Measurements from ENCODE around the gene ELOF1. TPM values are rescaled to one million over a fixed set of nuclear protein-coding genes. Genes with fewer than 3 reads are reported as not detected.

ELOF1 gene
- total RNA-seq, 1 donor from 2014 or later: 64.6 TPM

DNA sequence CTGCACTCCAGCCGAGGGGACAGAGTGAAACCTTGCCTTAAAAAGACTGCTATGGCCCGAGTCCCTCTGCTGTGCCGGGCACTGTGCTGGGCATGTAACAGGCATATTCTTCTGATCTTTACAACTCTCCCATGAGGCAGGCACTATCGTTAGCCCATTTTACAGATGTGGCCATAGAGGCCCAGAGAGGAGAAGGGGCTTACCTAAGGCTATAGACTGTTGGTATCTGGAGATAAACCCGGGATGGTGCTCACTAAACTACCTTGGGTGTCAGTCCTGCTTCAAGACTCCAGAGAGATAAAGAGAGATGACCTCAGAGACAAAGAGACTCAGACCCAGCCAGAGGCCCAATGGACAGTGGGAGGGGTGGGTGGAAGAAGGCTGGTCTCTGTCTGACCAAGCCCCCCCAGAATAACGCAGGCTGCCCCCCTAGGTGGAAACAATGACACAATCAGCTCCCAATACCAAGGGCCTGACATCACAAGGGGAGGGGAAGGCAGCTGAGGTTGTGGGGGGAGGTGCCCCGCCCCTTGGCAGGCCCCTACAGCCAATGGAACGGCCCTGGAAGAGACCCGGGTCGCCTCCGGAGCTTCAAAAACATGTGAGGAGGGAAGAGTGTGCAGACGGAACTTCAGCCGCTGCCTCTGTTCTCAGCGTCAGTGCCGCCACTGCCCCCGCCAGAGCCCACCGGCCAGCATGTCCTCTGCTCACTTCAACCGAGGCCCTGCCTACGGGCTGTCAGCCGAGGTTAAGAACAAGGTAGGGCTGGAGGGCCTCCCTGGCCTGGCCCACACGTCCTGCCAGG lies 20.6 kb downstream of the ELOF1 start, which contains the start of gene CNN1:
Gene CNN1, plus strand, starts transcription at position 620 of the 805 bp plus-strand sequence. Its CDS starts 77 bp downstream, at position 697.
- intact Hi-C loops (cut with micrococcal nuclease): no loop called here

GRCh38 chr19:11535792-11536595 lies 23.0 kb downstream of the ELOF1 start:
- intact Hi-C loops (cut with micrococcal nuclease): loop anchor here (1.0 kb wide), 6 partner anchors 8 to 155 kb away; partner anchors contain the start of genes ELOF1 and ZNF653

- intact Hi-C loops (cut with micrococcal nuclease): no loop called here
Measured at GRCh38 chr19:11534948-11535347, 24.1 kb downstream of the ELOF1 start.

DNA sequence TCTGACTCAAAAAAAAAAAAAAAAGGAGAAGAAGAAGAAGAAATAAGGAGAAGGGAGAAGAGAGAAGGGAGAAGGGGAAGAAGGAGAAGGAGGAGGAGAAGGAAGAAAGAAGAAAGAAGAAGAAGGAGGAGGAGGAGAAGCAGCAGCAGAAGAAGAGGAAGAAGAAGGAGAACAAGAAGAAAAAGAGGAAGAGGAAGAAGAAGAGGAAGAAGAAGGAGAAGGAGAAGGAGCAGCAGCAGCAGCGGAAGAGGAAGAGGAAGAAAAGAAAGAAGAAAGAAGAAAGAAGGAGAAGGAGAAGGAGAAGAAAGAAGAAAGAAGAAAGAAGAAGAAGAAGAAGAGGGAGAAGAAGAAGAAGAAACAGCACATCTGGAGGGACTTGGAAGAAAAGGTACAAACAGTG lies 24.5 kb downstream of the ELOF1 start:
- intact Hi-C loops (cut with micrococcal nuclease): no loop called here

- intact Hi-C loops (cut with micrococcal nuclease): no loop called here
Measured at GRCh38 chr19:11530432-11530831, 28.6 kb downstream of the ELOF1 start.

GRCh38 chr19:11528551-11529341 lies 30.3 kb downstream of the ELOF1 start, which contains the start of gene ECSIT:
TSS of gene ECSIT (minus strand) at chr19:11529134. CDS start at chr19:11519170, 9,964 bp downstream.
- intact Hi-C loops (cut with micrococcal nuclease): loop anchor here (1.0 kb wide), 8 partner anchors 8 to 373 kb away; partner anchors contain the start of genes ELOF1, ODAD3, PRKCSH and SPC24

GRCh38 chr19:11519138-11519537 lies 39.9 kb downstream of the ELOF1 start:
- intact Hi-C loops (cut with micrococcal nuclease): no loop called here

DNA sequence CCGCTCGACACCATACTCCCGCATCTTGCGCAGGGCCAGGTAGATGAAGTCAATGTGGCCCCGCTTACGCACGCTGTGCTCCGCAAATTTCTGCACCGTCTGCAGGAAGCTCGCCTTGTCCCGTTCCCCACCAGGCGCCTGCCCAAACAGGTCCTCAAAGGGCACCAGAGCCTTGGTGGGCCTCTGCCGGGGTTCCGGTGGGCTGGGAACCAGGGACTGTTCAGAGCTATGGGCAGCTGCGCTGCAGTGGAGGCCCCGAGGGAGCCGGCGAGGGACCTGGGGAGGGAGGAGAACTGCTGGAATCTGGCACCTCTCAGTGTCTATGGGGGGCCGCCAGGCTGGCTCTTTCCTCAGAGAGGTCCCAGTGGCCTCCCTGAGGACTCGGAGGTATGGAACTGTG lies 45.1 kb downstream of the ELOF1 start:
- intact Hi-C loops (cut with micrococcal nuclease): no loop called here

DNA sequence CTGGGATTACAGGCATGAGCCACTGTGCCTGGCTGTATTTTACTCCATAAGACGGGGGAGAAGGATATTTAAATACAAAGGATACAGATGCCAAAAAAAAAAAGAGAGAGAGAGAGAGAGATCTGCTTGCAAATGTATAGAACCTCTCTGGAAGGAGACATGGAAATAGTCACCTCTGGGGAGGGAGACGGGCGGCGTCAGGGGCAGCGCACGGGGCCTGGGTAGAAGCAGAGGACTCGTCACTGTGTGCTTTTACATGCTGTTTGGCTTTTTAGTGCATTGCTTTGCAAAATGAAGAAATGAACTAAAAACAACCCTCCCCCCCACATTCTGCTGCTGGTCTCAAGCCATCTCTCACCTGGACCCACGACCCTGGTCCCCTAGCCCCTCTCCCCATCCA lies 48.6 kb downstream of the ELOF1 start:
- intact Hi-C loops (cut with micrococcal nuclease): no loop called here

GRCh38 chr19:11507370-11508078 lies 51.5 kb downstream of the ELOF1 start:
- intact Hi-C loops (cut with micrococcal nuclease): loop anchor here (5.0 to 10.0 kb wide), 2 partner anchors 1105 to 1403 kb away; partner anchors contain the start of genes ANGPTL6, CDC37 and PPAN

DNA sequence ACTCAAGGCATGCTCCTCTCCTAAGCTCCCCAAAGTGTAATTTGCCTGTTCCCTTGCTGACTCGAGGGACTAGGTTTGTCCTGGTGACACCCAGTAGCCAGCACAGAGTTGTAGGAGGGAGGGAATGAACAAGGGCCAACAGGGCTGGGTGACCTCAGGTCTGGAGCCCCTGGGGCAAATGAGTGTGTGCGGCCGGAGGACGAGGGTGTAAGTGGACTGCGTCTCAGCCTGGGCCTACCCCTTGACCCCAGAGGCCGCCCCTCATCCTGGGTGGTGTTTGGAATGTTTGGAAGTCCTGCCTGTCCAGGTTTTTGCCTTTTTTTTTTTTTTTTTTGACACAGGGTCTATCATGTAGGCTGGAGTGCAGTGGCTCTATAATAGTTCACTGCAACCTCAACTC lies 52.1 kb downstream of the ELOF1 start:
- intact Hi-C loops (cut with micrococcal nuclease): loop anchor here (5.0 to 10.0 kb wide), 2 partner anchors 1105 to 1402 kb away; partner anchors contain the start of genes ANGPTL6, CDC37 and PPAN

DNA sequence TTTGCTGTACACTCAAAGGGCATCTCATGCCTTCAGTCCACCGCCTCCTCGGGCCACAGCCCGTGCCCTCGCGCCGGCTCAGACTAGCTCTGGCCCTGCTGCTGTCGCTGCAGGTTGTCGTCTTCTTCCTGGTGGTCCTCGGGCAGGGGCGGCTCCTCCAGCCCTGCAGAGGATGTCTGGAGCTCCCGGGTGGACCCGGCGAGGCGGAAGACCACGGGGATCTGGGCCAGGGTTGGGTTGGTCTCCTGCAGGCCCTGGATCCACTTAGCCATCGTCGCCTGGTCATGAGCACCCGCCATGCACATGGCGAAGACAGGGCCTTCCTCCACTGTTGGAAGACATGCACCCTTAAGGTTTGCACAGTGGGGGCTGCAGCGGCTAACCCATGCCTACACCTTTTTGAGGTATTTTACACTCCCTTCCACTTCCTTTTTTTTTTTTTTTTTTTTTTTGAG lies 52.9 kb downstream of the ELOF1 start:
- intact Hi-C loops (cut with micrococcal nuclease): loop anchor here (5.0 to 10.0 kb wide), 2 partner anchors 1104 to 1401 kb away; partner anchors contain the start of genes ANGPTL6, CDC37 and PPAN

- intact Hi-C loops (cut with micrococcal nuclease): loop anchor here (1.0 to 10.0 kb wide), 14 partner anchors 9 to 1401 kb away; partner anchors contain the start of genes ANGPTL6, CCDC159, CDC37 and ECSIT
Measured at GRCh38 chr19:11505504-11506100, 53.4 kb downstream of the ELOF1 start, which contains the start of gene ZNF653. TSS of gene ZNF653 (minus strand) at chr19:11505839. CDS start at chr19:11505786, 53 bp downstream.

DNA sequence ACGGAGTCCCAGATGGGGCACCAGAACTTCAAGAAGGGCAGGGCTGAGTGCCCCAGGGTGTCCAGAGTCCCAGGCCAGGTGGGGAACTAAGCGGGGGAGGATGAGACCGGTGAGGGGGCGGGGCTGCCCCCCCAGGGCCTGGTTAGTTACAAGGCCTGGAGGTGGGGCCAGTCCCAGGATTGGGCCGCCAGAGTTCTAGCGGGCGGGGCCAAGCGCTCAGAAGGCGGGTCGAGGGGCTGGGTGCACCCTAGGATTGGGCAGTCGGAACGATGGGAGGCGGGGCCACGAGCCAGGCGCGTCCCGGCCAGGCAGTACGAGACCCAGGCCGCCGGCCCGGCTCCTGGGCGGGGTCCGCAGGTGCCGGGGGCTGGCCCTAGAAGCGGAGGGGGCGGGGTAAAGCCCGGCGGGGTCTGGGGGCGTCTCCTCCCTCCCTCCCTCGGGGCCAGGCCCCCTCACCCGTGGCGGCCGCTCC lies 54.0 kb downstream of the ELOF1 start:
- intact Hi-C loops (cut with micrococcal nuclease): loop anchor here (1.0 to 10.0 kb wide), 14 partner anchors 9 to 1400 kb away; partner anchors contain the start of genes ANGPTL6, CCDC159, CDC37 and ECSIT

GRCh38 chr19:11504502-11505031 lies 54.5 kb downstream of the ELOF1 start:
- intact Hi-C loops (cut with micrococcal nuclease): loop anchor here (1.0 to 10.0 kb wide), 14 partner anchors 8 to 1400 kb away; partner anchors contain the start of genes ANGPTL6, CCDC159, CDC37 and ECSIT
